Small intestine (tissue), 7 donors: ENCODE measurements around the gene GTF3C5. TPM values are rescaled to one million over a fixed set of nuclear protein-coding genes. Genes with fewer than 3 reads are reported as not detected.
"Not testable (repeated sequence)": the region's sequence is repeated elsewhere in the genome, so short reads cannot be mapped to it uniquely, and the experiment has no call there.

Experiments
- DNase-seq, 2 donors: peaks; one replicate each; pipeline versions ENCODE4 v3.0.0 to v3.0.0-alpha.2; 2013
- FAIRE-seq: peaks from 2 replicates; lab custom pipeline; 2012; peaks lifted over from hg19 to GRCh38; lab: Jason Lieb, UNC
- H3K27ac ChIP-seq, 3 donors: one replicate each; pipeline ENCODE4 v1.5.1; 2013; ENCODE audit warnings: low read length in 2 of 3, mild to moderate bottlenecking in 2 of 3, control low read depth in 1 of 3, inconsistent platforms in 1 of 3, low read depth in 1 of 3, moderate library complexity in 1 of 3
- H3K27me3 ChIP-seq, 3 donors: one replicate each; pipeline ENCODE4 v1.6.1; 2013; ENCODE audit warnings: low read length in 3 of 3, inconsistent platforms in 1 of 3; ENCODE audit not compliant: control insufficient read depth in 3 of 3, insufficient read depth in 3 of 3
- H3K36me3 ChIP-seq, 3 donors: one replicate each; pipeline ENCODE4 v1.6.1; 2013; ENCODE audit warnings: low read length in 3 of 3, inconsistent platforms in 1 of 3, low read depth in 1 of 3, mild to moderate bottlenecking in 1 of 3, moderate library complexity in 1 of 3; ENCODE audit not compliant: control insufficient read depth in 3 of 3, insufficient read depth in 2 of 3
- H3K4me1 ChIP-seq, 3 donors: one replicate each; pipeline ENCODE4 v1.6.1; 2013; ENCODE audit warnings: low read length in 2 of 3, inconsistent platforms in 1 of 3, low read depth in 1 of 3, mild to moderate bottlenecking in 1 of 3, moderate library complexity in 1 of 3; ENCODE audit not compliant: control insufficient read depth in 3 of 3, insufficient read depth in 2 of 3
- H3K4me3 ChIP-seq, 3 donors: one replicate each; pipeline ENCODE4 v1.5.1; 2013; ENCODE audit warnings: low read length in 3 of 3, control low read depth in 1 of 3, inconsistent platforms in 1 of 3, low read depth in 1 of 3, mild to moderate bottlenecking in 1 of 3, moderate library complexity in 1 of 3
- H3K9me3 ChIP-seq, 2 donors: one replicate each; pipeline ENCODE4 v1.6.1; 2013; ENCODE audit warnings: low read depth in 1 of 2, low read length in 1 of 2; ENCODE audit not compliant: control insufficient read depth in 2 of 2, insufficient read depth in 1 of 2
- WGBS, 3 donors: extraction: QIAGEN DNeasy Blood & Tissue Kit; methylation state at CpG; one replicate each; pipeline ENCODE4 v1.1.7; 2013; 5-methylcytosine and 5-hydroxymethylcytosine counted together
- polyA plus RNA-seq, 4 donors: library from polyadenylated mRNA; stranded (reverse) in 3 of 4; unstranded in 1 of 4; fragments of 200-250 nt in 3 of 4; fragments of 120-200 nt in 1 of 4; gene quantifications; one replicate each; pipeline versions ENCODE4 v1.2.1 to v1.2.3, GENCODE V29; 2013
- donor health status: healthy with polysubstance abuse.
- donor health status: control.
- donor health status: control.
- donor health status: Bipolar disorder and iron deficiency.
- donor health status: healthy.

GTF3C5 gene
- polyA plus RNA-seq, 4 donors = 37.3 to 56.0 (median 51.0) TPM

DNA sequence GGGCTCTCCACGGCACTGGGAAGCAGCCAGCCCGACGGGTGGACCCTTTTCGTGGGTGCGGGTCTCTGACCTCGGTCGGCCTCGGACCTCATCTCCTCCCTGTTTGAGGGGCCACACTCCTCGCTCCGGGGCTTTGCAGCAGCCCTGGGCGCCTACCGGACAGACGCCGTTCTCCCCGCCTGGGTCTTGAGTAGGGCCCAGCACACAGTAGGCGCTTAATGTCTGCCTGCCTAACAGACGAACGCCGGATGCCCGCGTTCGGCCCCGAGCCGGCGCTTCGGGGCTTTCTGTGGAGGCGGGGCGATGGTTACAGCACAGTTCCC lies 842 bp upstream of the GTF3C5 start:
- Histone ChIP-seq H3K9me3 (peaks cover 0 to 4% of the 10 kb centered on the region in 2 donors), H3K4me3 (peak overlapping the region; percentile 69 to 99 (median 81)), H3K27me3 (no peaks in the 10 kb centered on the region), H3K36me3 (peaks cover 0 to 12% (median 0%) of the 10 kb centered on the region in 3 donors), H3K4me1 (peaks cover 0 to 11% (median 7%) of the 10 kb centered on the region in 3 donors), H3K27ac (peak overlapping the region; percentile 80 to 93 (median 88))
- no peak for FAIRE-seq
- WGBS, 3 donors = 0% methylated on average over 27 to 28 of the region's 28 CpGs
- no peak for DNase-seq

- Histone ChIP-seq H3K9me3 (peaks cover 0 to 6% of the 10 kb centered on the region in 2 donors), H3K27me3 (no peaks in the 10 kb centered on the region), H3K27ac (peak overlapping the region; percentile 67 to 87 (median 81)), H3K4me3 (peak overlapping the region; percentile 85 to 99 (median 89)), H3K4me1 (peaks cover 0 to 11% (median 7%) of the 10 kb centered on the region in 3 donors), H3K36me3 (peaks cover 0 to 12% (median 0%) of the 10 kb centered on the region in 3 donors)
- 0 to 1% (median 1%) methylated on average over 16 of the region's 16 CpGs for WGBS, 3 donors
- FAIRE-seq (no peak), DNase-seq (no peak)
Measured at GRCh38 chr9:133031130-133031422, 279 bp downstream of the GTF3C5 start.

DNA sequence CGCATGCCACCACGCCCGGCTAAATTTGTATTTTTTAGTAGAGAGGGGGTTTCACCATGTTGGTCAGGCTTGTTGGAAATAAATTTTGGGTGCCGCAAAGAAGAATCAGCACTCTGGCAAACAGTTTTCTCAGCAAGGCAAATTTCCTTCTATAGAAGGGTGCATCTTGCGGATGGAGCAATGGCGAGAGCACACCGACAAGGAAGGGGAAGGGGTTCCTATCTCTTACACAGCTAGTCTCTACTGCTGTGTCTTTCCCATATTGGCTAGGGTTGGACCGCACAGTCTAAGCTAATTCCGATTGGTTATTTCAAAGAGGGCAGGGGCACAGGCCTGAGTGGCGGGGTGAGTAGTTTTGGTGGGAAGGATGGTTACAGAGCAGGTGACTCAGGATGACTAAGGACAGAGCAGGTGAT lies 707 bp downstream of the GTF3C5 start:
- WGBS, 3 donors = 56 to 61% (median 59%) methylated on average over 10 of the region's 10 CpGs
- no peak for DNase-seq
- Histone ChIP-seq H3K4me3 (peak overlapping the region; percentile 85 to 99 (median 89)), H3K36me3 (peaks cover 0 to 12% (median 2%) of the 10 kb centered on the region in 3 donors), H3K27ac (no peak overlapping the region), H3K4me1 (peaks cover 0 to 11% (median 7%) of the 10 kb centered on the region in 3 donors), H3K9me3 (peaks cover 0 to 6% of the 10 kb centered on the region in 2 donors), H3K27me3 (no peaks in the 10 kb centered on the region)
- no peak for FAIRE-seq

GRCh38 chr9:133032171-133032570 lies 1.4 kb downstream of the GTF3C5 start:
- WGBS, 3 donors = 83 to 91% (median 84%) methylated on average over 10 of the region's 10 CpGs

DNA sequence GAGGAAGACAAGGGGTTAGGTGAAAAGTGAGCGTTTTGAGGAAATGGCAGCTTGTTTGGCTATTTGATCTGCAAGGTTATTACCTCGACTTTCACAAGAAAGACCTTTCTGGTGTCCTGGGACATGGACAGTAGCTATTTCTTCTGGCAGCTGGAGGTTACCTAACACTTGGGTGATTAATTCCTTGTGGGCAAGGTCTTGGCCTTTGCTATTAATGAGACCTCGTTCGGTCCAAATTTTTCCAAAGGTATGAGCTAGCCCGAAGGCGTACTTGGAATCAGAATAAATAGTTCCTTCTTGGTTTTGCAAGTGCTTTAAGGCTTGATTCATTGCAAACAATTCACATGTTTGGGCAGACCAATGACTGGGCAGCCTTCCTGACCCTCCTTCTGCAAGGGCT lies 4.9 kb downstream of the GTF3C5 start:
- H3K27me3 ChIP-seq = no peaks in the 10 kb centered on the region
- FAIRE-seq (no peak), DNase-seq (no peak)
- peaks cover 0 to 24% (median 2%) of the 10 kb centered on the region in 3 donors for H3K36me3 ChIP-seq
- H3K4me1 ChIP-seq = peaks cover 0 to 7% (median 5%) of the 10 kb centered on the region in 3 donors
- 80 to 90% (median 83%) methylated on average over 6 of the region's 6 CpGs for WGBS, 3 donors
- H3K9me3 ChIP-seq = peaks cover 0 to 6% of the 10 kb centered on the region in 2 donors
- no peak overlapping the region for H3K27ac ChIP-seq
- no peak overlapping the region for H3K4me3 ChIP-seq

More at GRCh38 chr9:133032171-133032570, 1.4 kb downstream of the GTF3C5 start:
- DNase-seq (no peak), FAIRE-seq (no peak)
- Histone ChIP-seq H3K4me3 (no peak overlapping the region), H3K27ac (no peak overlapping the region), H3K36me3 (peaks cover 0 to 14% (median 2%) of the 10 kb centered on the region in 3 donors), H3K27me3 (no peaks in the 10 kb centered on the region), H3K9me3 (peaks cover 0 to 6% of the 10 kb centered on the region in 2 donors), H3K4me1 (peaks cover 0 to 11% (median 7%) of the 10 kb centered on the region in 3 donors)

GRCh38 chr9:133037775-133038515 lies 7.1 kb downstream of the GTF3C5 start:
- Histone ChIP-seq H3K9me3 (peaks cover 0 to 10% of the 10 kb centered on the region in 2 donors), H3K4me3 (no peak overlapping the region), H3K27me3 (no peaks in the 10 kb centered on the region), H3K4me1 (no peaks in the 10 kb centered on the region), H3K27ac (no peak overlapping the region), H3K36me3 (peaks cover 3 to 45% (median 8%) of the 10 kb centered on the region in 3 donors)
- no peak for DNase-seq
- WGBS, 3 donors = 93% methylated on average over 22 to 25 of the region's 25 CpGs
- no peak for FAIRE-seq

DNA sequence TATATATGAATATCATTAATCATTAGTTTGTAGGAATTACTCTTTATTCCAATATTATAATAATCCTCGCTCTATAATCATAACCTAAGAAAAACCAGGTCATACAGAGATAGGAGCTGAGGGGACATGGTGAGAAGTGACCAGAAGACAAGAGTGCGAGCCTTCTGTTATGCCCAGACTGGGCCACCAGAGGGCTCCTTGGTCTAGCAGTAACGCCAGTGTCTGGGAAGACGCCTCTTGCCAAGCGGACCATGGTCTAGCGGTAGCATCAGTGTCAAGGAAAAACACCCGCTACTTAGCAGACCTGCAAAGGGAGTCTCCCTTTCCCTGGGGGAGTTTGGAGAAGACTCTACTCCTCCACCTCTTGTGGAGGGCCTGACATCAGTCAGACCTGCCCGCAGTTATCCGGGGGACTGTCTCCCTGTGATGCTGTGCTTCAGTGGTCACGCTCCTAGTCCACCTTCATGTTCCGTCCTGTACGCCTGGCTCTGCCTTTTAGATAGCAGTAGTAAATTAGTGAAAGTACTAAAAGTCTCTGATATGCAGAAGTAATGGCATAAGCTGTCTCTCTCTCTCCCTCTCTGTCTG lies 10.2 kb downstream of the GTF3C5 start:
- H3K27me3 ChIP-seq, H3K27ac ChIP-seq, H3K9me3 ChIP-seq, H3K4me1 ChIP-seq, H3K4me3 ChIP-seq, FAIRE-seq: not testable (repeated sequence)
- peak in 1 of 2 donors; percentile 49 for DNase-seq
- 85 to 90% (median 88%) methylated on average over 12 of the region's 12 CpGs for WGBS, 3 donors
- H3K36me3 ChIP-seq = peaks cover 12 to 63% (median 13%) of the 10 kb centered on the region in 3 donors

DNA sequence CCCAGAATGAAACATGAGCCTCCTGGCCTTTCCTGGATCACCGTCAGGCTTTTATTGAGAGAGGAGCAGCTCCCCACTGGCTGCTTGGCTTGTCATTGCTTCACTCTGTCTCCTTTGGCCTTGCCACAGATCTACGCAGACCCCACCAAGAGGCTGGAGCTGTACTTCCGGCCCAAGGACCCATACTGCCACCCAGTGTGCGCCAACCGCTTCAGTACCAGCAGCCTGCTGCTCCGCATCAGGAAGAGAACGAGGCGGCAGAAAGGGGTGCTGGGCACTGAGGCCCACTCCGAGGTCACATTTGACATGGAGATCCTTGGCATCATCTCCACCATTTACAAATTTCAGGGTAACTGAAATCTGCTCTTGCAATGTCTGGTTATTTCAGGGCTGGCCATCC lies 11.2 kb downstream of the GTF3C5 start:
- H3K27ac ChIP-seq = no peak overlapping the region

More for the DNA sequence above, 11.2 kb downstream of the GTF3C5 start:
- H3K36me3 ChIP-seq = peaks cover 12 to 70% (median 15%) of the 10 kb centered on the region in 3 donors
- no peak for FAIRE-seq
- H3K27me3 ChIP-seq = no peaks in the 10 kb centered on the region
- H3K9me3 ChIP-seq = peaks cover 0 to 4% of the 10 kb centered on the region in 2 donors
- H3K4me3 ChIP-seq = no peak overlapping the region
- no peaks in the 10 kb centered on the region for H3K4me1 ChIP-seq
- WGBS, 3 donors = 95 to 97% (median 96%) methylated on average over 9 of the region's 9 CpGs
- no peak for DNase-seq
